ENCODE measurements around the gene RBM33. TPM values are rescaled to one million over a fixed set of nuclear protein-coding genes. Genes with fewer than 3 reads are reported as not detected.
A peak's percentile ranks its signal among the peaks of the same experiment; 100 is the strongest.

The RBM33 gene
- polyA plus RNA-seq, 2 of the 4 experiments (the other 2 are of a cell fraction), result 21.7 to 21.9 TPM

DNA sequence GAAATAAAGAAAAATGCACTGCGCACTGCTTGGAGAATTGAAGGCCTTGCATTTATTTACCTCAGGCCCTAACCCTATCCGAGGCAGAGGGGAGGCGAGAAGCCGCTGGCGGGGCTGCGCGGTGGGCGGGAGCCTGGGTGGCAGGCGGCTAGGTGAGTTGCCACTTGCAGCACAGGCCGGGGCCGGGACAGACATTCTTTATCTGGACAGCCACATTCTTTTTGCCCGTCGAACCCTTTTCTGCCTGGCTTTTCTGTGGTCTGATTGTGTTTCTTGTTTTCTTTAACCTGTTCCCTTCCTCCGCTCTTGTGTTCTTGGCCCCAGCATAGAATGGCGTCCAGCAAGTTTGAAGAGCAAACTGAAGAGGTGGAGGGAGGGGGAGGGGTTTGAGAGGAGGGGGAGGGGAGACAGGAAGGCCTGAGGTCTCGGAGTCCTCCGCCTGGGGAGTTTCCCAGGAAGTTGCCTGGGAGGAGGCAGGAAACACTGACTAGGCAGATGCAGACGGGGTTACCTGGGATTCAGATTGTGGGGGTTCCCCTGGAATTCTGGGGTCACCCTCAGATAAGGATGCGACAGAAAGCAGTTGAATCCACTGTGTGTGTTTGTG, 162.7 kb downstream of the RBM33 start (continued):
- TF ChIP-seq RARB (CRISPR knock-in tag; IDR thresholded peaks at IDR 0.05) (no peak), ZFP36 (IDR thresholded peaks at IDR 0.05; ENCODE audit: borderline replicate concordance, partially characterized antibody) (no peak)
- TF ChIP-seq, protein P1, sequence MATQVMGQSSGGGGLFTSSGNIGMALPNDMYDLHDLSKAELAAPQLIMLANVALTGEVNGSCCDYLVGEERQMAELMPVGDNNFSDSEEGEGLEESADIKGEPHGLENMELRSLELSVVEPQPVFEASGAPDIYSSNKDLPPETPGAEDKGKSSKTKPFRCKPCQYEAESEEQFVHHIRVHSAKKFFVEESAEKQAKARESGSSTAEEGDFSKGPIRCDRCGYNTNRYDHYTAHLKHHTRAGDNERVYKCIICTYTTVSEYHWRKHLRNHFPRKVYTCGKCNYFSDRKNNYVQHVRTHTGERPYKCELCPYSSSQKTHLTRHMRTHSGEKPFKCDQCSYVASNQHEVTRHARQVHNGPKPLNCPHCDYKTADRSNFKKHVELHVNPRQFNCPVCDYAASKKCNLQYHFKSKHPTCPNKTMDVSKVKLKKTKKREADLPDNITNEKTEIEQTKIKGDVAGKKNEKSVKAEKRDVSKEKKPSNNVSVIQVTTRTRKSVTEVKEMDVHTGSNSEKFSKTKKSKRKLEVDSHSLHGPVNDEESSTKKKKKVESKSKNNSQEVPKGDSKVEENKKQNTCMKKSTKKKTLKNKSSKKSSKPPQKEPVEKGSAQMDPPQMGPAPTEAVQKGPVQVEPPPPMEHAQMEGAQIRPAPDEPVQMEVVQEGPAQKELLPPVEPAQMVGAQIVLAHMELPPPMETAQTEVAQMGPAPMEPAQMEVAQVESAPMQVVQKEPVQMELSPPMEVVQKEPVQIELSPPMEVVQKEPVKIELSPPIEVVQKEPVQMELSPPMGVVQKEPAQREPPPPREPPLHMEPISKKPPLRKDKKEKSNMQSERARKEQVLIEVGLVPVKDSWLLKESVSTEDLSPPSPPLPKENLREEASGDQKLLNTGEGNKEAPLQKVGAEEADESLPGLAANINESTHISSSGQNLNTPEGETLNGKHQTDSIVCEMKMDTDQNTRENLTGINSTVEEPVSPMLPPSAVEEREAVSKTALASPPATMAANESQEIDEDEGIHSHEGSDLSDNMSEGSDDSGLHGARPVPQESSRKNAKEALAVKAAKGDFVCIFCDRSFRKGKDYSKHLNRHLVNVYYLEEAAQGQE (IDR thresholded peaks at IDR 0.05), result no peak

DNA sequence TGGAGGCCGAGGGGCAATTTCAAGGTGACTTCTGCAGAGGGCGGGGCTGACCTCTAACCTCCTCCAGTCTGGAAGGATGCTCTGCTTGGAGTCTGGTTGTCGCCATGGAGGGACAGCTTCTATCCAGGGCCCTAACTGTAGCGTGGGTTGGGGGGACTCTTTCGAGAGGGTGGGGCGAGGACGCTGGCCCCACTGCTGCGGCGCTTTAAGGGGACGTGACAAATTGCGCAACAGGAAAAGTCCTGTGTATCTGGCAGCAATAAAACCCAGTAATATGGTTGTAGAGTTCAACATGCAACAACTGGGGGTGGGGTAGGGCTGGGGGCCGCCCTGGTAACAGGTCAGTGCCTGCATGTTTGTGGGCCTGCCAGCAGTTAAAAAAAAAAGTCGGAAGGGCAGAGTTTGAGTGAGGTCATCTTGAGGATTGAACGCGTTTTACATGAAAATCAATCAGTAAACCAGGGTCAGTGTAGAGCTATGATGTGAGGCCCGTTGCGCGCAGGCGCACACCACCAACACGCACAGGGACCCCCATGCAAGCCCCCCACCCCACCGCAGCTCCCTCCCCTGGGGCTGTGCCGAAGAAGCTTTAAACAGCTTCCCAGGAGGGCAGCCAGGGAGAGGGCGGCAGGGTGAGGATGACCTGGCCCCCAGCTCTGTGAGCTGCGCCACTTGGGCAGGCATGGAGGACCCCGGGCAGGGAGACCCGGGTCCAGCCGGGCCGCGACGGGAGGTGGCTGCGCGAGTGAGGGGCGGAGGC, 163.5 kb downstream of the RBM33 start:
- FAIRE-seq (no peak), ATAC-seq (no peak; a peak in 1 of 6 replicates), DNase-seq (ENCODE audit: low read depth in 1 of 2, low spot score in 1 of 2) (no peak)
- peak overlapping the region; percentile 51 for H3K4me3 ChIP-seq
- TF ChIP-seq CEBPB (IDR thresholded peaks at IDR 0.05), result peak; percentile 80 to 94
- no peak for TF ChIP-seq RAD21 (conservative IDR thresholded peaks at IDR 0.05 in 1 of 2, IDR thresholded peaks at IDR 0.05 in 1 of 2)
- ChIA-PET POLR2A (no interaction called here), CTCF (interaction anchor here (0.7 to 7.9 kb wide), 3 partner anchors 277 to 678 kb away, joined by 4 to 67 read pairs (median 7); no protein-coding TSS in a partner anchor)
- peaks cover 48% of the 10 kb centered on the region for H3K4me1 ChIP-seq
- H3K9me3 ChIP-seq, result no peaks in the 10 kb centered on the region
- 78% methylated on average over 25 of the region's 33 CpGs for WGBS (ENCODE audit: missing lambda C conversion rate)
- peak overlapping the region; percentile 94 for H3K4me2 ChIP-seq
- H3K27ac ChIP-seq, result peak overlapping the region; percentile 83 to 92

DNA sequence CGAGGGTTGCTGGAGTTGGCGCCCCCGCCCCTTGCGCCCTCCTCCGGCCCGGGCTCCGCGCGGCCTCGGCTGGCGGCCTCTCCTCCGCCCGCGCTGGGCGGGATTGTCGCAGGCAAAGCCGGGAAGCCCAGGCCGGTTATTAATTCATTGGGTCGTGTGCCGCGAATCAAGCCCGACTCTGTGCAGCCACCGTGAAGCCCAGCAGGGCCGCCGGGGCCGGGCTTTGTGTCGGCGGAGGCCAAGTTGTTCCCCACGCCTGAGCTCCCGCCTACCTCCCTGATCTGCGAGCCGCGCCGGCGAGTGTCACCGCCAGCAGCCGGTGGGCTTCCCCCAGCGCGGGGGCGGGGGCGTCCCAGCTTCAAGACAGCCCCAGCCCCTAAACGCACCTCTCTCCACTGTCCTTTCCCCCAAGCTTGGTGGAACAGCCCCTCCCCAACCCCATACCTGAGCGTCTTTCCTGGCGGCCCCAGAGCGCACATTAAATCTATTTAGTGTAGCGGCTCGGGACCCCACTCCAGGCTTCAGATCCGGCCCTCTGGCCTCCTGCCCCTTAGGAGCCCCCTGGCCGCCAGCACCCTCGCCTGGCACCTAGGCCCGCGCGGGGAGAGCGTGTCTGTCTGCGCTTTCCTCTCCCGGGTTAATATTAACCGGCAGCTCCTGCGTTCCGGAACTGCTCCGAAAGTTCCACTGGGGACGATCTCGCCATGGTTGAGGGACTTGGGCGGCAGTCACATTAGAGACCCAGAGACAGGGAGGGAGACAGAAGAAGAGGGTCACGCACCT, 164.3 kb downstream of the RBM33 start:
- WGBS (ENCODE audit: missing lambda C conversion rate), result 0% methylated on average over 5 of the region's 64 CpGs
- DNase-seq (ENCODE audit: low read depth in 1 of 2, low spot score in 1 of 2) (peak; percentile 54 to 64), FAIRE-seq (no peak), ATAC-seq (peak; percentile 19 to 23; a peak in 3 of 6 replicates)
- ChIA-PET POLR2A (no interaction called here), CTCF (interaction anchor here (0.7 to 7.9 kb wide), 4 partner anchors 276 to 677 kb away, joined by 3 to 67 read pairs (median 6); no protein-coding TSS in a partner anchor)
- H3K4me2 ChIP-seq, result peak overlapping the region; percentile 94
- H3K9me3 ChIP-seq, result no peaks in the 10 kb centered on the region
- H3K27ac ChIP-seq, result peak overlapping the region; percentile 83 to 92
- peak; percentile 42; the same call in 1 of the 2 replicates for TF ChIP-seq HDAC2 (IDR thresholded peaks at IDR 0.05)
- TF ChIP-seq POLR2A (IDR thresholded peaks at IDR 0.05; ENCODE audit: low read length), result peak; percentile 7; the same call in 1 of the 2 replicates
- no peak for TF ChIP-seq HOXB5 (CRISPR knock-in tag; IDR thresholded peaks at IDR 0.05)
- TF ChIP-seq, protein P2, sequence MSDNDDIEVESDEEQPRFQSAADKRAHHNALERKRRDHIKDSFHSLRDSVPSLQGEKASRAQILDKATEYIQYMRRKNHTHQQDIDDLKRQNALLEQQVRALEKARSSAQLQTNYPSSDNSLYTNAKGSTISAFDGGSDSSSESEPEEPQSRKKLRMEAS (IDR thresholded peaks at IDR 0.05), result peak; percentile 79
- TF ChIP-seq, protein P3, sequence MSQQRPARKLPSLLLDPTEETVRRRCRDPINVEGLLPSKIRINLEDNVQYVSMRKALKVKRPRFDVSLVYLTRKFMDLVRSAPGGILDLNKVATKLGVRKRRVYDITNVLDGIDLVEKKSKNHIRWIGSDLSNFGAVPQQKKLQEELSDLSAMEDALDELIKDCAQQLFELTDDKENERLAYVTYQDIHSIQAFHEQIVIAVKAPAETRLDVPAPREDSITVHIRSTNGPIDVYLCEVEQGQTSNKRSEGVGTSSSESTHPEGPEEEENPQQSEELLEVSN (IDR thresholded peaks at IDR 0.05; ENCODE audit: borderline replicate concordance, low read depth), result peak; percentile 83; the same call in 1 of the 2 replicates
- no peak for TF ChIP-seq RCOR1 (IDR thresholded peaks at IDR 0.05; ENCODE audit: low read depth, low read length)
- no peak for TF ChIP-seq SMC3 (IDR thresholded peaks at IDR 0.05)
- peak; percentile 83 for TF ChIP-seq RNF2 (IDR thresholded peaks at IDR 0.05; ENCODE audit: borderline replicate concordance, low read depth)
- peaks cover 48% of the 10 kb centered on the region for H3K4me1 ChIP-seq
- H3K4me3 ChIP-seq, result peak overlapping the region; percentile 51

Measured in A549 (cell line).